GM21528 (cell line): ENCODE results near the gene TFG.

Experiments used
- ATAC-seq: cut with Tn5 transposase; IDR thresholded peaks from one replicate; pipeline ENCODE4 v1.9.1; 2021; ENCODE audit warnings: mild to moderate bottlenecking, moderate library complexity; ENCODE audit not compliant: unreplicated experiment, low FRiP score

TFG gene

GRCh38 chr3:100753846-100754245, 44.6 kb downstream of the TFG start:
- ATAC-seq, result no peak

GRCh38 chr3:100754563-100755334, 45.5 kb downstream of the TFG start:
- ATAC-seq, result no peak

- ATAC-seq, result no peak
Observed at GRCh38 chr3:100756441-100756840, 47.1 kb downstream of the TFG start.

- no peak for ATAC-seq
Observed at GRCh38 chr3:100759159-100759558, 49.9 kb downstream of the TFG start.

- no peak for ATAC-seq
Observed at GRCh38 chr3:100759950-100760349, 50.7 kb downstream of the TFG start.

GRCh38 chr3:100760377-100760776, 51.1 kb downstream of the TFG start:
- ATAC-seq, result no peak

- peak; percentile 74 for ATAC-seq
Observed at GRCh38 chr3:100761211-100761942, 52.1 kb downstream of the TFG start.

- ATAC-seq, result no peak
Observed at GRCh38 chr3:100761951-100762350, 52.7 kb downstream of the TFG start.

GRCh38 chr3:100765437-100765975, 56.2 kb downstream of the TFG start:
- ATAC-seq, result no peak

GRCh38 chr3:100766069-100766468, 56.8 kb downstream of the TFG start:
- no peak for ATAC-seq

GRCh38 chr3:100769693-100770092, 60.4 kb downstream of the TFG start:
- ATAC-seq, result no peak

GRCh38 chr3:100775226-100775625, 65.9 kb downstream of the TFG start:
- no peak for ATAC-seq

GRCh38 chr3:100775669-100776068, 66.4 kb downstream of the TFG start:
- no peak for ATAC-seq

- ATAC-seq, result no peak
Observed at GRCh38 chr3:100776097-100776729, 66.9 kb downstream of the TFG start.

GRCh38 chr3:100776746-100777145, 67.5 kb downstream of the TFG start:
- ATAC-seq, result no peak

GRCh38 chr3:100777271-100777670, 68.0 kb downstream of the TFG start:
- ATAC-seq, result no peak

- ATAC-seq, result no peak
Observed at GRCh38 chr3:100779480-100779879, 70.2 kb downstream of the TFG start.

GRCh38 chr3:100780071-100780622, 70.9 kb downstream of the TFG start:
- ATAC-seq, result no peak

- ATAC-seq, result no peak
Observed at GRCh38 chr3:100781301-100781700, 72.0 kb downstream of the TFG start.

GRCh38 chr3:100782348-100782747, 73.1 kb downstream of the TFG start:
- no peak for ATAC-seq

GRCh38 chr3:100782906-100783305, 73.6 kb downstream of the TFG start:
- no peak for ATAC-seq
